Smooth muscle cell (in vitro differentiated cells): ENCODE results near the gene GNAI3. TPM values are rescaled to one million over a fixed set of nuclear protein-coding genes. Genes with fewer than 3 reads are reported as not detected.

Source experiments
- DNase-seq: peaks from one replicate; lab custom pipeline; 2025; ENCODE audit not compliant: unreplicated experiment; lab: John Stamatoyannopoulos, UW
- H2AFZ ChIP-seq: fragments of 200-600 bp; sonication (generic); 2 replicates; pipeline ENCODE4 v1.6.0; 2016; ENCODE audit warnings: antibody characterized with exemption, low read depth, mild to moderate bottlenecking
- H3F3A ChIP-seq: fragments of 200-600 bp; sonication (generic); 2 replicates; pipeline ENCODE4 v1.6.0; 2017; ENCODE audit warnings: antibody characterized with exemption, low read depth
- H3K27ac ChIP-seq: fragments of 200-600 bp; sonication (generic); 2 replicates; pipeline ENCODE4 v1.5.1; 2016; ENCODE audit warnings: low read depth, mild to moderate bottlenecking
- H3K27me3 ChIP-seq: fragments of 200-600 bp; sonication (generic); 2 replicates; pipeline ENCODE4 v1.6.1; 2016; ENCODE audit warnings: low read depth, mild to moderate bottlenecking
- H3K36me3 ChIP-seq: fragments of 200-600 bp; sonication (generic); 2 replicates; pipeline ENCODE4 v1.5.1; 2016; ENCODE audit warnings: low read depth
- H3K4me1 ChIP-seq: fragments of 200-600 bp; sonication (generic); 2 replicates; pipeline ENCODE4 v1.5.1; 2016; ENCODE audit warnings: low read depth
- H3K4me2 ChIP-seq: fragments of 200-600 bp; sonication (generic); 2 replicates; pipeline ENCODE4 v1.6.0; 2016; ENCODE audit warnings: mild to moderate bottlenecking
- H3K4me3 ChIP-seq: fragments of 200-600 bp; sonication (generic); 2 replicates; pipeline ENCODE4 v1.5.1; 2016; ENCODE audit warnings: mild to moderate bottlenecking
- H3K79me2 ChIP-seq: fragments of 200-600 bp; sonication (generic); 2 replicates; pipeline ENCODE4 v1.6.0; 2016; ENCODE audit warnings: low read depth, mild to moderate bottlenecking
- H3K9ac ChIP-seq: fragments of 200-600 bp; sonication (generic); 2 replicates; pipeline ENCODE4 v1.6.0; 2016; ENCODE audit warnings: low read depth
- H3K9me3 ChIP-seq: fragments of 200-600 bp; sonication (generic); replicated peaks from 2 replicates; pipeline ENCODE4 v1.5.1; 2016; ENCODE audit warnings: low read depth
- H4K20me1 ChIP-seq: fragments of 200-600 bp; sonication (generic); 2 replicates; pipeline ENCODE4 v1.6.0; 2016; ENCODE audit warnings: low read depth
- CTCF ChIP-seq: fragments of 200-600 bp; sonication (generic); IDR thresholded peaks from 2 replicates; pipeline ENCODE4 v1.5.1; 2017; ENCODE audit warnings: borderline replicate concordance, mild to moderate bottlenecking, antibody characterized with exemption; ENCODE audit not compliant: insufficient read depth, poor library complexity, severe bottlenecking
- WGBS: methylation state at CpG from one replicate; pipeline ENCODE4 v1.1.7; 2016; ENCODE audit warnings: low lambda C conversion rate; 5-methylcytosine and 5-hydroxymethylcytosine counted together
- polyA plus RNA-seq: library from polyadenylated mRNA; unstranded; fragments of >200 nt; fragmentation: Nextera tagmentation; extraction: Ambion mirVana; gene quantifications from 2 replicates; pipeline ENCODE4 v1.2.1, GENCODE V29; 2016
- total RNA-seq: library from RNA; depleted of rRNA; stranded (reverse); fragments of >200 nt; gene quantifications from 2 replicates; pipeline ENCODE4 v1.2.3, GENCODE V29; 2014

The GNAI3 gene
- total and polyA plus RNA-seq, 2 experiments from 2014 or later, result 11.4 to 15.4 TPM

DNA sequence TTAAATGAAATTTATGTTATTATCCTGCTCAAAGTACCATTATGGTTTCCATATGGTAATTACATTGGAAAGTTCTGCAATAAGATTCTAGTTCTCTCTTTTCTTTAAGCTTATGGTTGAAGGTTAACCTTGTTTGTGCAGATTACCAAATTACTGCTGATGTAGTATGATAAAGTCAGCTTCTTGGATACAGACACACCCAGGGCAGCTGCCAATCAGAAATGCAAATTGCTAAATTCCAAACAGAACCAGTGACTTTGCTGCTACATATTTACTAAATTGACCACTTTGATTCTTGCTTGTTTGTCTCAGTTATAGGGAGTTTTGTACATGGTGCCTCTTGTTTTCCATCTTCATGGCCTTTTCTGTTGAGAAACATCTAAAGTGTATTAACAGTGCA lies 44.5 kb downstream of the GNAI3 start:
- H3K36me3 ChIP-seq, result peaks cover 29% of the 10 kb centered on the region
- no peak for TF ChIP-seq CTCF

DNA sequence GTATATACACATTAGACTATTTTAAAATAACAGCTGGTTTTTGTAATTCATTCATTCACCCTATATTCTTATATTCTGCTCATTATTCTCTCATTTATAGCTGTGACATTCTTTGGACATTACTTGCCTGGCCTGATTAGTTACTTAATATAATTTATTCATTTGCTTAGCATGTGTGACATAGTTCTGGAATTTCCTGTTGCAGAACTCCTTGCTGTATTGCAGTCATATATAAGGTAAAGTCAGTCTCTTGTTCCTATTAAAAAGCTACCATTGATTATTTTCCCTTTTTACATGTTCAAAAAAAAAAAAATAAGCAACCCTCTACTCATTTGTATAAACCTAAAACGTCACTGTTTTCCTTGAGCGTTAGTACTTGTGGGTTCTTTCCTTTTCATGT lies 47.1 kb downstream of the GNAI3 start:
- Histone ChIP-seq H3K9ac (no peak overlapping the region), H2AFZ (no peak overlapping the region), H3K27ac (peak overlapping the region; percentile 1), H3F3A (no peaks in the 10 kb centered on the region), H4K20me1 (peaks cover 10% of the 10 kb centered on the region), H3K4me2 (no peak overlapping the region), H3K27me3 (no peaks in the 10 kb centered on the region), H3K36me3 (peaks cover 24% of the 10 kb centered on the region), H3K4me3 (no peak overlapping the region), H3K9me3 (no peaks in the 10 kb centered on the region), H3K4me1 (no peaks in the 10 kb centered on the region), H3K79me2 (no peaks in the 10 kb centered on the region)
- no peak for DNase-seq
- 89% methylated on average over 2 of the region's 2 CpGs for WGBS
- no peak for TF ChIP-seq CTCF

More for the DNA sequence above, 44.5 kb downstream of the GNAI3 start:
- H2AFZ ChIP-seq, result no peak overlapping the region
- no peaks in the 10 kb centered on the region for H3K4me1 ChIP-seq
- H3K27ac ChIP-seq, result no peak overlapping the region
- no peaks in the 10 kb centered on the region for H3K9me3 ChIP-seq
- peaks cover 29% of the 10 kb centered on the region for H4K20me1 ChIP-seq
- no peak overlapping the region for H3K9ac ChIP-seq
- H3K4me2 ChIP-seq, result no peak overlapping the region
- no peak overlapping the region for H3K4me3 ChIP-seq
- no peaks in the 10 kb centered on the region for H3K79me2 ChIP-seq
- H3F3A ChIP-seq, result no peaks in the 10 kb centered on the region
- no peak for DNase-seq
- no peaks in the 10 kb centered on the region for H3K27me3 ChIP-seq

- Histone ChIP-seq H3K9me3 (no peaks in the 10 kb centered on the region), H2AFZ (no peak overlapping the region), H3F3A (no peaks in the 10 kb centered on the region), H3K4me1 (no peaks in the 10 kb centered on the region), H3K27ac (no peak overlapping the region), H3K27me3 (no peaks in the 10 kb centered on the region), H3K79me2 (no peaks in the 10 kb centered on the region), H3K4me2 (no peak overlapping the region), H3K36me3 (peaks cover 2% of the 10 kb centered on the region), H3K4me3 (no peak overlapping the region), H4K20me1 (no peaks in the 10 kb centered on the region), H3K9ac (no peak overlapping the region)
- 71% methylated on average over 1 of the region's 1 CpG for WGBS
- no peak for TF ChIP-seq CTCF
- DNase-seq, result no peak
Measured at GRCh38 chr1:109598156-109598555, 49.7 kb downstream of the GNAI3 start.

- no peak overlapping the region for H2AFZ ChIP-seq
- H3K9ac ChIP-seq, result no peak overlapping the region
- no peaks in the 10 kb centered on the region for H3K9me3 ChIP-seq
- no peak overlapping the region for H3K27ac ChIP-seq
- no peaks in the 10 kb centered on the region for H3K4me1 ChIP-seq
- H3K27me3 ChIP-seq, result no peaks in the 10 kb centered on the region
- no peak for DNase-seq
- H3K4me2 ChIP-seq, result no peak overlapping the region
- H3K36me3 ChIP-seq, result no peaks in the 10 kb centered on the region
- no peaks in the 10 kb centered on the region for H4K20me1 ChIP-seq
- no peaks in the 10 kb centered on the region for H3K79me2 ChIP-seq
- H3F3A ChIP-seq, result no peaks in the 10 kb centered on the region
- WGBS, result 92% methylated on average over 5 of the region's 5 CpGs
- no peak for TF ChIP-seq CTCF
- no peak overlapping the region for H3K4me3 ChIP-seq
Measured at GRCh38 chr1:109598655-109599054, 50.2 kb downstream of the GNAI3 start.
